Testis (tissue), 2 donors: ENCODE data around the gene NOX5.

Source experiments
- CTCF ChIP-seq, 3 experiments: fragments of 450-650 bp in 2 of 3; fragments of 200-600 bp in 1 of 3; sonication (generic) in 1 of 3; IDR thresholded peaks; one replicate each; pipeline ENCODE4 v1.5.1; 2016 to 2019; ENCODE audit warnings: antibody characterized with exemption in 3 of 3, mild to moderate bottlenecking in 2 of 3, moderate library complexity in 1 of 3
- POLR2A ChIP-seq: fragments of 450-650 bp; IDR thresholded peaks from one replicate; pipeline ENCODE4 v1.6.1; 2017; ENCODE audit warnings: antibody characterized with exemption, mild to moderate bottlenecking, moderate library complexity

GRCh38 chr15:68997930-68998777 lies 16.3 kb upstream of the NOX5 start:
- no peak for TF ChIP-seq CTCF (IDR thresholded peaks at IDR 0.05)
- no peak for TF ChIP-seq POLR2A
